Glomerular visceral epithelial cell (primary cell): Measurements from ENCODE around the gene LPA.

Experiments used
- DNase-seq: peaks from one replicate; pipeline ENCODE4 v3.0.0-alpha.2; 2016; ENCODE audit errors: extremely low spot score

The LPA gene

GRCh38 chr6:160510976-160511617 lies 153.0 kb downstream of the LPA start:
- DNase-seq, result no peak

DNA sequence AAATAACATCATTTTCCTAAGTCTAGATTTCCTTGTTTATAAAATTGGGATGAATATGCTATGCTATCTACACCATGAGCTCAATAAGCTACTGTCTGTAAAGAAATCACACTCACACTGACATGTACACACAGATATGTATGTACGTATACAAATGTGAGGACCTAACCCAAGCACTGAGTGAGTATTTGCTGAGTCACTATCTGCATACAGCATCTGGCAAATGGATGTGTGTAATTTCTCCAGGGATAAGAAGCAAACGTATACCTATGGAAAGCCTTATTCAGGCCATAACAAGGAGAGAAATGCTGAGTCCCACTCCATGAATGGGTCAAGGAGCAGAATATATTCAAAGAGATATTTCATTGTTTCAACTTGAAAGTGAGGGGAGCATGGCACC lies 153.9 kb downstream of the LPA start:
- DNase-seq, result no peak

- no peak for DNase-seq
Measured at GRCh38 chr6:160509610-160510009, 154.5 kb downstream of the LPA start.

GRCh38 chr6:160508599-160508998 lies 155.5 kb downstream of the LPA start:
- no peak for DNase-seq

GRCh38 chr6:160507420-160507819 lies 156.7 kb downstream of the LPA start:
- DNase-seq, result no peak

DNA sequence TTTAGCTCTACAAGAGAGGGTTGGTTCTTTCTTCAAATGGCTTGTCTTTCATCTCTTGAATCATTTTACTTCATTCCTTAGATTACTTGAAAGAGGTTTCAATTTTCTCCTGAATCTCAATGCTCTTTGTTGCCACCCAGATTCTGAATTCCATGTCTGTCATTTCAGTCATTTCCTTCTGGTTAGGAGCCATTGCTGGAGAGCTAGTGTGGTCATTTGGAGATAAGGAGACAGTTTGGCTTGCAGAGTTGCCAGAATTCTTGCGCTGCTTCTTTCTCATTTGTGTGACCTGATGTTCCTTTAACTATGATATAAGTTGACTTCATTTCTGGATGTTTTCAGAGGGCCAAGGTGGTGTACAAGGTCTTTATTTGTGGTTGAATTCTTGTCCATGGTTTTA lies 158.1 kb downstream of the LPA start:
- DNase-seq, result no peak

- DNase-seq, result no peak
Measured at GRCh38 chr6:160500639-160501038, 163.4 kb downstream of the LPA start.

DNA sequence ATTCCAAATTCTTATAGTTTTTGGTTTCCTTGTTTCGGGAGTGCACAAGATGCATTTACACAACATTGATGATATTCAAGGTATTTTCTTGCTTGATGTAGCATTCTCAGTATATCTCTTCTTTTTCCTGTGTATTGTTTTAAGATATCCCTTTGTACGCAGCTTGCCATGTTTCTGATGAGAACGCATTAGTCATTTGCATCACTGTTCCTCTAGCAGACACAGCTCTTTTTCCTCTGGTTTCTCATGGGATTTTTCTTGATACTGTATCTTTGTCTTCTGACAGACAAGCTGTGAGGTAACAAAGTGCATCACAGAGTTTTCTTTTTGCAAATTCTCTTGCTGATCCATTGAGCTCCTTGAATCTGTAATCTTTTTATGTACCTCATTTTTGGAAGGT lies 169.5 kb downstream of the LPA start:
- no peak for DNase-seq

DNA sequence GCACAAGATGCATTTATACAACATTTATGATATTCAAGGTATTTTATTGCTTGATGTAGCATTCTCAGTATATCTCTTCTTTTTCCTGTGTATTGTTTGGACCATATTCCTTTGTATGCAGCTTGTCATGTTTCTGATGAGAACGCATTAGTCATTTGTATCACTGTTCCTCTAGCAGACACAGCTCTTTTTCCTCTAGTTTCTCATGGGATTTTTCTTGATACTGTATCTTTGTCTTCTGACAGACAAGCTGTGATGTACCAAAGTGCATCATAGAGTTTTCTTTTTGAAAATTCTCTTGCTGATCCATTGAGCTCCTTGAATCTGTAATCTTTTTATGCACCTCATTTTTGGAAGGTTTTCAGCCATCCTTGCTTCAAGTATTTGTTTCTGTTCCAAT lies 175.0 kb downstream of the LPA start:
- DNase-seq, result no peak

DNA sequence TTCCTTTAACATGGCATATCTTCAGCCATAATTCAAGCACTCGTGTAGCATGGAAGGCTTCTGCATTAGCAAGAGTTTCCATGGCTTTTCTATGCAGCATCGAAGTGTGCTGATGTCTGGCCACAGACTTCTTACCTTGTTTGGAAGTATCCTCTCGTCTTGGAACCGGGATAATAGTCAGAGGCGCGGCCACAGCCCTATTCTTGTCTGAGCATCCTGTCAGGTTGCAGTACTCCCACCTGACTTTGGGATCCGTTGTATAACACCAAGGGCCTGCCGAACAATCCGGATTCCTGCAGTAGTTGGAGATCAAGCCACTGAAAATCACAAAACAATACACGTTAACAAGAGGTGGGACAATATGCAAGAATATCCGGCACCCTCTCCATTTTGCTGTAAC lies 177.0 kb downstream of the LPA start:
- no peak for DNase-seq
